SK-N-SH (cell line): ENCODE results near the gene GRAMD1B. TPM values are rescaled to one million over a fixed set of nuclear protein-coding genes. Genes with fewer than 3 reads are reported as not detected.

Source experiments
- CTCF ChIA-PET: fragments of 300-600, 350-600 bp; formaldehyde crosslinking; extraction: SDS; loops from one replicate; lab custom pipeline; 2021; lab: Yijun Ruan, JAX
- POLR2A ChIA-PET: fragments of 350-600 bp; sonication (Branson Sonifier 250); formaldehyde crosslinking; extraction: SDS; loops from one replicate; lab custom pipeline; 2020; ENCODE audit warnings: antibody characterized with exemption, inconsistent platforms; lab: Yijun Ruan, JAX
- DNase-seq: peaks from one replicate; pipeline ENCODE4 v3.0.0; 2012
- H2AFZ ChIP-seq: fragments of 200-600 bp; sonication (generic); 2 replicates; pipeline ENCODE4 v1.8.1; 2016; ENCODE audit warnings: antibody characterized with exemption, mild to moderate bottlenecking, low read depth
- H3F3A ChIP-seq: fragments of 200-600 bp; sonication (generic); replicated peaks from 2 replicates; pipeline ENCODE3; 2016; ENCODE audit warnings: antibody characterized with exemption, mild to moderate bottlenecking; ENCODE audit not compliant: insufficient read depth
- H3K27ac ChIP-seq, 2 experiments: fragments of 200-500 bp in 1 of 2; fragments of 200-600 bp in 1 of 2; sonication (Bioruptor generic) in 1 of 2; sonication (generic), shearing (Covaris generic) in 1 of 2; 2 replicates each; pipeline versions ENCODE4 v1.5.1 to v1.6.1; 2014 to 2016; ENCODE audit warnings: low read depth in 2 of 2, inconsistent platforms in 1 of 2, low read length in 1 of 2, mild to moderate bottlenecking in 1 of 2, mixed read lengths in 1 of 2
- H3K27me3 ChIP-seq: fragments of 200-600 bp; sonication (generic), shearing (Covaris generic); 2 replicates; pipeline ENCODE4 v1.6.1; 2016; ENCODE audit warnings: mixed run types; ENCODE audit not compliant: insufficient read depth
- H3K36me3 ChIP-seq, 2 experiments: fragments of 200-500 bp in 1 of 2; fragments of 200-600 bp in 1 of 2; sonication (Bioruptor generic) in 1 of 2; sonication (generic) in 1 of 2; replicated peaks in 1 of 2; 2 replicates each; pipeline versions ENCODE3 to v1.5.1; 2014 to 2016; ENCODE audit warnings: low read length in 1 of 2, mild to moderate bottlenecking in 1 of 2; ENCODE audit not compliant: insufficient read depth in 2 of 2, control insufficient read depth in 1 of 2
- H3K4me1 ChIP-seq, 2 experiments: fragments of 200-500 bp in 1 of 2; fragments of 200-600 bp in 1 of 2; sonication (Bioruptor generic) in 1 of 2; sonication (generic), shearing (Covaris generic) in 1 of 2; 2 replicates each; pipeline versions ENCODE4 v1.5.1 to v1.6.1; 2014 to 2016; ENCODE audit warnings: low read depth in 1 of 2, low read length in 1 of 2, mixed run types in 1 of 2; ENCODE audit not compliant: insufficient read depth in 2 of 2, control insufficient read depth in 1 of 2
- H3K4me2 ChIP-seq: fragments of 200-600 bp; sonication (generic), shearing (Covaris generic); 2 replicates; pipeline ENCODE4 v1.6.1; 2017; ENCODE audit warnings: mixed run types
- H3K4me3 ChIP-seq, 2 experiments: fragments of 200-500 bp in 1 of 2; fragments of 200-600 bp in 1 of 2; sonication (Bioruptor generic) in 1 of 2; sonication (generic), shearing (Covaris generic) in 1 of 2; 2 replicates each; pipeline versions ENCODE4 v1.5.1 to v1.8.1; 2014 to 2016; ENCODE audit warnings: low read depth in 2 of 2, inconsistent platforms in 1 of 2, low read length in 1 of 2, mild to moderate bottlenecking in 1 of 2, mixed read lengths in 1 of 2, moderate library complexity in 1 of 2
- H3K79me2 ChIP-seq: fragments of 200-600 bp; sonication (generic); 2 replicates; pipeline ENCODE4 v1.8.1; 2017; ENCODE audit warnings: mild to moderate bottlenecking; ENCODE audit not compliant: insufficient read depth
- H3K9ac ChIP-seq: fragments of 200-600 bp; sonication (generic); 2 replicates; pipeline ENCODE4 v1.6.1; 2017; ENCODE audit warnings: mixed run types
- H3K9me2 ChIP-seq: fragments of 200-600 bp; sonication (generic); 2 replicates; pipeline ENCODE4 v1.6.1; 2017; ENCODE audit warnings: mixed run types
- H3K9me3 ChIP-seq: fragments of 200-600 bp; sonication (generic); 2 replicates; pipeline ENCODE4 v1.6.1; 2017; ENCODE audit warnings: mixed run types, mild to moderate bottlenecking, moderate library complexity
- H4K20me1 ChIP-seq: fragments of 200-600 bp; sonication (generic); 2 replicates; pipeline ENCODE4 v1.6.1; 2017; ENCODE audit warnings: mild to moderate bottlenecking, mixed run types; ENCODE audit not compliant: insufficient read depth
- CTCF ChIP-seq: fragments of 200-600 bp; sonication (generic); IDR thresholded peaks from 2 replicates; pipeline ENCODE4 v1.6.1; 2017; ENCODE audit warnings: antibody characterized with exemption, mild to moderate bottlenecking, moderate library complexity
- EZH2phosphoT487 ChIP-seq: fragments of 200-600 bp; sonication (generic); IDR thresholded peaks from 2 replicates; pipeline ENCODE4 v1.6.1; 2017; ENCODE audit warnings: low read depth, mixed run types, mild to moderate bottlenecking, antibody characterized with exemption, moderate library complexity, borderline replicate concordance
- FOSL2 ChIP-seq: IDR thresholded peaks from 2 replicates; pipeline ENCODE4 v1.4.0; 2012; ENCODE audit warnings: low read depth, mild to moderate bottlenecking, moderate library complexity, borderline replicate concordance
- GABPA ChIP-seq: IDR thresholded peaks from 2 replicates; pipeline ENCODE4 v1.4.0; 2012; ENCODE audit warnings: low read depth, mild to moderate bottlenecking
- GATA2 ChIP-seq: sonication (generic); formaldehyde crosslinking; IDR thresholded peaks from 2 replicates; pipeline ENCODE4 v1.5.0; 2020; ENCODE audit warnings: mild to moderate bottlenecking, missing genetic modification reagents
- MEF2A ChIP-seq: IDR thresholded peaks from 2 replicates; pipeline ENCODE4 v1.4.0; 2012; ENCODE audit warnings: low read depth, borderline replicate concordance
- MXI1 ChIP-seq: IDR thresholded peaks from 2 replicates; pipeline ENCODE4 v1.6.1; 2012; ENCODE audit warnings: mild to moderate bottlenecking, low read depth, low read length, improper control_type of control experiment
- NFIC ChIP-seq: IDR thresholded peaks from 2 replicates; pipeline ENCODE4 v1.4.0; 2012; ENCODE audit warnings: borderline replicate concordance
- PBX3 ChIP-seq: IDR thresholded peaks from 2 replicates; pipeline ENCODE4; 2012
- SIN3A ChIP-seq: IDR thresholded peaks from 2 replicates; pipeline ENCODE4 v1.6.1; 2012; ENCODE audit warnings: low read depth, mild to moderate bottlenecking, low read length, moderate library complexity, borderline replicate concordance
- YY1 ChIP-seq: IDR thresholded peaks from 2 replicates; pipeline ENCODE4 v1.4.0; 2012; ENCODE audit warnings: low read depth, mild to moderate bottlenecking
- ZBTB33 ChIP-seq: IDR thresholded peaks from 2 replicates; pipeline ENCODE4 v1.4.0; 2012; ENCODE audit warnings: low read depth, borderline replicate concordance
- polyA plus RNA-seq, 3 experiments: library from polyadenylated mRNA; depleted of rRNA; stranded (reverse); fragments of >200 nt; gene quantifications; 2 replicates each; pipeline ENCODE4 v1.2.3, GENCODE V29; 2012
- TF ChIP-seq, protein P1 (sequence below): IDR thresholded peaks from 2 replicates; pipeline ENCODE4 v1.4.0; 2012; ENCODE audit warnings: low read depth, borderline replicate concordance
- TF ChIP-seq, protein P2 (sequence below): IDR thresholded peaks from 2 replicates; pipeline ENCODE4 v1.6.1; 2012; ENCODE audit warnings: mild to moderate bottlenecking, low read depth, low read length, moderate library complexity
- TF ChIP-seq, protein P3 (sequence below): fragments of 150-350 bp; IDR thresholded peaks from 2 replicates; pipeline ENCODE4 v1.6.1; 2016; ENCODE audit warnings: mild to moderate bottlenecking, low read depth, low read length
- TF ChIP-seq, protein P4 (sequence below): IDR thresholded peaks from 2 replicates; pipeline ENCODE4 v1.4.0; 2012; ENCODE audit warnings: low read depth

The GRAMD1B gene
- polyA plus RNA-seq, 1 of the 3 experiments (the other 2 are of a cell fraction): 14.5 TPM

DNA sequence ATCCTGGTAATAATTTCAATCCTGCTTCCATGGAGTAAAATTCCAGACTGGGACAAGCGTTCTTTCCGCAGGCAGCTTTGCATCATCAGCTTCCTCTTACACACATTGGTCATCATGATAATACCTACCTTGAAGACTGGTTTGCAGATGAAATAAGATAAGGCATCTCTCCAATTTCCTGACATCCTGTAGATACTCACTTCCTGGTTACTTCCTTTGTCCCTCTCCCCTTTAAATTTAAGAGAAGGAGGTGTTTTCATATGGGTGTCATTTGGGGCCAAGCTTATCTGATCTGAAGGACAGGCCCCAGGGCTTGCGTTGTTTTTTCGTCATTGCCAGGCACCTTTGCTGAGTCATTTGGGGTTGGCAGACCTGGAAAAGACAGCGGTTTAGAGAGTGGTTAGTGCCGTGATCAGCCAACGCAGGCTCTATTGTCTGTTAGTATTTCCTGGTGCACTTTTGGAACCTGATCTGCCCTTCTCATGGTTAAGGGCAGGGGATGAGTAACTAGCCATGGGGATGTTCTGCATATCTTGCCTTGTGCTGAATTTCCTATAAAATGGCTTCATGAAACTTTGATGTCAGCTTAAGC, 24.1 kb downstream of the GRAMD1B start (continued):
- TF ChIP-seq, protein P1, sequence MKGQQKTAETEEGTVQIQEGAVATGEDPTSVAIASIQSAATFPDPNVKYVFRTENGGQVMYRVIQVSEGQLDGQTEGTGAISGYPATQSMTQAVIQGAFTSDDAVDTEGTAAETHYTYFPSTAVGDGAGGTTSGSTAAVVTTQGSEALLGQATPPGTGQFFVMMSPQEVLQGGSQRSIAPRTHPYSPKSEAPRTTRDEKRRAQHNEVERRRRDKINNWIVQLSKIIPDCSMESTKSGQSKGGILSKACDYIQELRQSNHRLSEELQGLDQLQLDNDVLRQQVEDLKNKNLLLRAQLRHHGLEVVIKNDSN: no peak
- TF ChIP-seq GATA2 (CRISPR knock-in tag): no peak
- TF ChIP-seq PBX3: peak; percentile 44
- TF ChIP-seq, protein P2, sequence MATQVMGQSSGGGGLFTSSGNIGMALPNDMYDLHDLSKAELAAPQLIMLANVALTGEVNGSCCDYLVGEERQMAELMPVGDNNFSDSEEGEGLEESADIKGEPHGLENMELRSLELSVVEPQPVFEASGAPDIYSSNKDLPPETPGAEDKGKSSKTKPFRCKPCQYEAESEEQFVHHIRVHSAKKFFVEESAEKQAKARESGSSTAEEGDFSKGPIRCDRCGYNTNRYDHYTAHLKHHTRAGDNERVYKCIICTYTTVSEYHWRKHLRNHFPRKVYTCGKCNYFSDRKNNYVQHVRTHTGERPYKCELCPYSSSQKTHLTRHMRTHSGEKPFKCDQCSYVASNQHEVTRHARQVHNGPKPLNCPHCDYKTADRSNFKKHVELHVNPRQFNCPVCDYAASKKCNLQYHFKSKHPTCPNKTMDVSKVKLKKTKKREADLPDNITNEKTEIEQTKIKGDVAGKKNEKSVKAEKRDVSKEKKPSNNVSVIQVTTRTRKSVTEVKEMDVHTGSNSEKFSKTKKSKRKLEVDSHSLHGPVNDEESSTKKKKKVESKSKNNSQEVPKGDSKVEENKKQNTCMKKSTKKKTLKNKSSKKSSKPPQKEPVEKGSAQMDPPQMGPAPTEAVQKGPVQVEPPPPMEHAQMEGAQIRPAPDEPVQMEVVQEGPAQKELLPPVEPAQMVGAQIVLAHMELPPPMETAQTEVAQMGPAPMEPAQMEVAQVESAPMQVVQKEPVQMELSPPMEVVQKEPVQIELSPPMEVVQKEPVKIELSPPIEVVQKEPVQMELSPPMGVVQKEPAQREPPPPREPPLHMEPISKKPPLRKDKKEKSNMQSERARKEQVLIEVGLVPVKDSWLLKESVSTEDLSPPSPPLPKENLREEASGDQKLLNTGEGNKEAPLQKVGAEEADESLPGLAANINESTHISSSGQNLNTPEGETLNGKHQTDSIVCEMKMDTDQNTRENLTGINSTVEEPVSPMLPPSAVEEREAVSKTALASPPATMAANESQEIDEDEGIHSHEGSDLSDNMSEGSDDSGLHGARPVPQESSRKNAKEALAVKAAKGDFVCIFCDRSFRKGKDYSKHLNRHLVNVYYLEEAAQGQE: no peak

DNA sequence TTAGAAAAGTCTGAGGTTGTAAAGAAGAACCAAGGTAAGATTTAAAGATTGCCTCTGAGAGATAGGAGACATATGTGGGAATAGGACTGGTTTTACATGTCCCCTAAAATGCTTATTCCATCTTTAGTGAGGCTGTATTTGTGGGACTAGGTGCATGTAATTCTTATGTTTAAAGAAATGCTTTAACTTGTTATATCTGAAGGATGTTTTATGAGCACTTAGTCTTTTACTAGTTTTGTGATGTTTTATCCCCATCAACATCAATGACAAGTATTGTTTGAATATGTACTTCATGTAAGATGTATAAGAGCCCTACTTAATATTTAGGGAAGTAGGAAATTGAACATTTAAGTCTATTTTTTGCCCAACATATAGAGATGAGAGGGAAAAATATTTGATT, 24.7 kb downstream of the GRAMD1B start:
- Histone ChIP-seq H3F3A (peaks cover 15% of the 10 kb centered on the region), H3K9me2 (no peaks in the 10 kb centered on the region), H3K79me2 (peaks cover 9% of the 10 kb centered on the region; the same call in 1 of the 2 replicates), H2AFZ (peak overlapping the region; percentile 50; the same call in 1 of the 2 replicates), H4K20me1 (no peaks in the 10 kb centered on the region), H3K4me3 (no peak overlapping the region), H3K9me3 (no peaks in the 10 kb centered on the region), H3K27ac (peak overlapping the region in 1 of 2 experiments; percentile 82; a peak in 2 of 4 replicates), H3K4me1 (peaks cover 13 to 24% of the 10 kb centered on the region in 2 experiments; a peak in 3 of 4 replicates), H3K27me3 (no peaks in the 10 kb centered on the region), H3K4me2 (peak overlapping the region; percentile 41), H3K36me3 (no peaks in the 10 kb centered on the region), H3K9ac (peak overlapping the region; percentile 20; the same call in 1 of the 2 replicates)
- DNase-seq: no peak
- ChIA-PET CTCF (interaction anchor here (0.7 to 0.9 kb wide), 2 partner anchors 26 to 47 kb away, joined by 3 to 4 read pairs; no protein-coding TSS in a partner anchor), POLR2A (no interaction called here)
- TF ChIP-seq MEF2A (no peak), GATA2 (CRISPR knock-in tag) (no peak), YY1 (no peak), NFIC (no peak), ZBTB33 (no peak), FOSL2 (no peak), MXI1 (no peak), GABPA (no peak), EZH2phosphoT487 (no peak), SIN3A (no peak), CTCF (no peak)
- TF ChIP-seq, protein P3, sequence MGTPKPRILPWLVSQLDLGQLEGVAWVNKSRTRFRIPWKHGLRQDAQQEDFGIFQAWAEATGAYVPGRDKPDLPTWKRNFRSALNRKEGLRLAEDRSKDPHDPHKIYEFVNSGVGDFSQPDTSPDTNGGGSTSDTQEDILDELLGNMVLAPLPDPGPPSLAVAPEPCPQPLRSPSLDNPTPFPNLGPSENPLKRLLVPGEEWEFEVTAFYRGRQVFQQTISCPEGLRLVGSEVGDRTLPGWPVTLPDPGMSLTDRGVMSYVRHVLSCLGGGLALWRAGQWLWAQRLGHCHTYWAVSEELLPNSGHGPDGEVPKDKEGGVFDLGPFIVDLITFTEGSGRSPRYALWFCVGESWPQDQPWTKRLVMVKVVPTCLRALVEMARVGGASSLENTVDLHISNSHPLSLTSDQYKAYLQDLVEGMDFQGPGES: no peak
- TF ChIP-seq, protein P4, sequence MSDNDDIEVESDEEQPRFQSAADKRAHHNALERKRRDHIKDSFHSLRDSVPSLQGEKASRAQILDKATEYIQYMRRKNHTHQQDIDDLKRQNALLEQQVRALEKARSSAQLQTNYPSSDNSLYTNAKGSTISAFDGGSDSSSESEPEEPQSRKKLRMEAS: no peak
